ENCODE measurements around the gene RHEB.

Gene RHEB

GRCh38 chr7:151468217-151469018 is 51.3 kb downstream of the RHEB start:
- DNase-seq: no peak

- no peak for DNase-seq
Measured at GRCh38 chr7:151465169-151465568, 54.5 kb downstream of the RHEB start.

DNA sequence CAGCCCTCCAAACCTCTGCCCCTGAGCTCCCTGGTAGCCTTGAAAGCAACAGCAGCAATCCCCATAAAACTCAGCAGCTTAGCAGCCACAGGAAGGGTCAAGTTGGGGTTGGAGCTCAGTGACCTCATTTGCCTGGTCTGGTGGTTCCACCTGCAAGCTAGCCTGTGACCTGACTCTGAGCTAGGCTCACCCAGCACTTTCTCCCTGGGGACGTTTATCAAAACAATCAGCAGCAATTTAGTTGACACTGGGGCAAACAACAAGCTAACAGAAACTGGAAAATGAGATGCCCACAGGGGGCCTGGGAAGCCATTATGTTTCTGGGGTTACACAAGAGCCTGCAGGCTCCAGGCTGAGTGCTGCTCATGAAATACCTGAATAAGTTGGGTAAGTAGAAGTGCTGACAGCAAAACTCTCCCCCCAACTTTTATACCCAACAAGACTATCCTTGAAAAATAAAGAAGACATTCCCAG is 57.4 kb downstream of the RHEB start:
- DNase-seq: no peak

DNA sequence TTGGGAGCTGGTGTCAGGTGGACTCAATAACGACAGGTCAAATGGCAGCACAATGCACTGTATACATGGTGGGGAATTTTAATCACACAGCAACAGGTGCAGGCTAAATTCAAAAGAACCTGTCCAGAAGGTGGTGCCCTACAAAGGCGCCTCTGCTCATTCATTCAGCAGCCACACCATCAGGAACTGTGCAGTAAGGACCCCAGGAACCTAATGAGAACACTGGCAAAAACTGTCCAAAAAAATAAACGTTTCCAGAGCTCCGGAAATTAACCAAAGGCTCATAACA is 57.8 kb downstream of the RHEB start:
- no peak for DNase-seq

GRCh38 chr7:151461096-151461941 is 58.4 kb downstream of the RHEB start:
- no peak for DNase-seq

GRCh38 chr7:151460474-151460855 is 59.2 kb downstream of the RHEB start:
- no peak for DNase-seq

DNA sequence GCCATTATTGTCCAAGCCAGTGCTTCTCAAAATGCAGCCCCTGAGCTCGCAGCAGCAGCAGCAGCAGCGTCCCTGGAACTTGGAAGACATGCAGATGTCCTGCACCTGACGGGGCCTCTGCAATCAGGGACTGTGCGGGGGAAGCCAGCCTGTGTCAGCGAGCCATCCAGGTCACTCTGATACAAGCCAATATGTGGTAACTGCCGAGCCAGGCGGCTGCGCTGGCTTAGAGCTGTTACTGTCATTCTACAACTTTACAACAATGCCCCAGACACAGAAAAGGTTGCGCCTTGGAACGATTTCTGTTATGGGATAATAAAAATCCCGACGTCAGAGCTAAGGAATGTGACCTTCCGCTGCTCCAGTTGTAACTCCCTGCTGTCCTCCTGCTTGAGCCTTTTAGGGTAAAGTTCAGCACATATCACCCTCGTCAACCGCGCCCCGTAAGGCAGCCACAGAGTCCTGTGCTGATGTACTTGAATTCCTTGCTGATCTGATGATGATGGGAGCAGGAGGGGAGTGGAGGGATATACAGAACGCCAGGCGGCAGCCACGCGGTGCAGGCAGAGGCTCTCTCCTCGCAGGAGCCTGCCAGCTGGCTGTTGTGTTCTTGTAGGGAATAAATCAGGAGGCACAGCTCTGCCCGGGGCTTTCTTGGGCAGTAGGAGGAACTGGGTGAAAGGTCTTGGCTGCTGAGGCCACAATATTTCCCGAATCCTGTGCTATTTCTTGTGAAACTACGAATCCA is 59.8 kb downstream of the RHEB start:
- no peak for DNase-seq

DNA sequence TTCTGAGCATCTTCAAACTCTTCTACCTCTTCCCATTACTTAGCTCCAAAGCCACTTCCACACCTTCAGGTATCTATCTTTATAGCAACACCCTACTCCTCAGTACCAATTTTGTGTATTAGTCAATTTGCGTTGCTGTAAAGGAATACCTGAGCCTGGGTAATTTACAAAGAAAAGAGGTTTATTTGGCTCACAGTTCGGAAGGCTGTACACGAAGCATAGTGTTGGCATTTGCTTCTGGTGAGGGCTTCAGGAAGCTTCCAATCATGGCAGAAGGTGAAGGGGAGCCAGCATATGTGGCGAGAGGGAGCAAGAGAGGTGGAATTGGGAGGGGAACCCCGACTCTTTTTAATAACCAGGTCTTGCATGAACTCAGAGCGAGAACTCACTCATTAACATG is 62.2 kb downstream of the RHEB start:
- DNase-seq: no peak

DNA sequence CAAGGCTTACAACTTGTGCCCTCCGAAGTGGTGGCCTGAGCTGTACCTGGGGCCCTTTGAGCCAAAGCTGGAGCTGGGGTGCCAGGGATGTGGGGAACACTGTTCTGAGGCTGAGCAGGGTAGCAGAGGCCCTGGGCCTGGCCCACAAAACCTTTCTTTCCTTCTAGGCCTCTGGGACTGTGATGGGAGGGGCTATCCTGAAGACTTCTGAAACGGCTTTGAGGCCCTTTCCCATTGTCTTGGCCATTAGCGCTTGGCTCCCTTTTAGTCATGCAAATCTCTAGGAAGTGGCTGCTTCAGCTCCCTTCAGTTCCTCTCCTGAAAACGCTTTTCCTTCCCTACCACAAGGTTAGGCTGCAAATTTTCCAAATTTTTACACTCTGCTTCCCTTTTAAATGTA is 62.9 kb downstream of the RHEB start:
- DNase-seq: no peak

GRCh38 chr7:151456276-151456675 is 63.4 kb downstream of the RHEB start:
- DNase-seq: no peak

- no peak for DNase-seq
Measured at GRCh38 chr7:151455690-151456089, 64.0 kb downstream of the RHEB start.

GRCh38 chr7:151454932-151455530 is 64.7 kb downstream of the RHEB start:
- DNase-seq: no peak

- no peak for DNase-seq
Measured at GRCh38 chr7:151454305-151454704, 65.4 kb downstream of the RHEB start.

DNA sequence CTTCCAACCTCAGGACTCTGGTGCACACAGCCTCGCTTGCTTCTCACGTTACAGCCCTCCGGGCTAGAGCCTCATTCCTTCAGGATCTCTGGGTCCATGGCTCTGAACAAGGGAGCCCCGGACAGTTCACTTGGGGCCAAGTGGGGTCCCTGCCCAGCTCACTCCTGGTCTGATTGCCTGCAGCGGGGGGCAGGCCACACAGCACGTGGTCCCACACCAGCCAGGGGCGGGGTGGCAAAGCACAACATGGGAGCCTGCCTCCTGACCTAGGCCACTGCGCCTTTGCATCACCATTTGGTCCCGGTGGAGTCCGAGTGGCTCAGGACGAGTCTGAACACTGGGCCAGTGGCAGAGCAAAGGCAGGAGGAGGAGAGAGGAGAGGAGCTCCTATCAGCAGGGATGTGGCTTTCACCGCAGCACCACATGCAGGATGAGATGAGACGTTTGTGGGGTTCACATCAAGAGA is 66.3 kb downstream of the RHEB start:
- DNase-seq: no peak

DNA sequence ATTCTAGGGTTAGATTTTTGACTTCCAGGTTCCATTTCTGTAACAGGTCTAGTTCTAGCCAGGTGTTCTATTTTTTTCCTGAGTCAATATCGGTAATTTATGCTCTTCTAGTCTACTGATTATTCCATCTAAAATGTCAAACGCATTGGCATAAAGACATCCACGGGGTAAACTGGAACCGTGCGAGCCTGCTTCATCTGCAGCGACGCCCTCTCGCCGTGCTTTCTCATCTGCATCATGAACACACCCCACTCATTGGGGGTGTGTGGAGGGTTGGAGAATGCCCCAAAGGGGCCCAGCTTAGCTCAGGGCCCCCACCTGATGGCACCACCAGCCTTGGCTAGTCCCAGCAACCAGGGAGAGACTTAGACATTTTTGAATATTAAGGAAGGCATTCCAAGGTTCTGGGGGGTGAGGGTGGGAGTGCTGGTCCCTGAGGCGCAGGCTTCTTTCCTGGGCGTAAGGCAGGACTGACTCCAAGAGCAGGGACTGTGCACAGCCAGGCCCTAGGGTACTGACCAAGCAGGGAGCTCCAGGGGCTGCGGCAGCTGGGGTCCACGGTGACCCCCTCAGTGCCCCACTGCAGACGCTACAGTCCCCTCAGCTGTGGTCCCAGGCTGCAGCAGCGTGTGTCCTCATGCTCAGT is 66.9 kb downstream of the RHEB start:
- DNase-seq: no peak

GRCh38 chr7:151451626-151452571 is 67.8 kb downstream of the RHEB start:
- no peak for DNase-seq

GRCh38 chr7:151451156-151451555 is 68.5 kb downstream of the RHEB start:
- DNase-seq: no peak

DNA sequence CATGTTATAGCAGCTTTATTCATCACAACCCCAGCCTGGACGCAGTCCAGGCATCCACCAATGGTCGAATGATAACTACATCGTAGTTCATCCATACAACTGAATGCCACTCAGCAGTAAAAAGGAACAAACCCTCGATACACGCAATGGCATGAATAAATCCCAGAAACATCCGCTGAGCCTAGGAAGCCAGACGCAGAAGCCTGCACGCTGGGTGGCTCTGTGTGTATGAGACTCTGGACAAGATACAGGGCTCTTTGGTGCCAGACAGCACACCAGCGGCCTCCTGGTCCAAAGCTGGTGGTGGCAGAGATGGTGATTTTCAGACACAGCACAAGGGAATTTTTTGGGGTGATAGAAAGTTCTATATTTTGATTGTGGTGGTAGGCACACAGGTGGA is 69.7 kb downstream of the RHEB start:
- no peak for DNase-seq

DNA sequence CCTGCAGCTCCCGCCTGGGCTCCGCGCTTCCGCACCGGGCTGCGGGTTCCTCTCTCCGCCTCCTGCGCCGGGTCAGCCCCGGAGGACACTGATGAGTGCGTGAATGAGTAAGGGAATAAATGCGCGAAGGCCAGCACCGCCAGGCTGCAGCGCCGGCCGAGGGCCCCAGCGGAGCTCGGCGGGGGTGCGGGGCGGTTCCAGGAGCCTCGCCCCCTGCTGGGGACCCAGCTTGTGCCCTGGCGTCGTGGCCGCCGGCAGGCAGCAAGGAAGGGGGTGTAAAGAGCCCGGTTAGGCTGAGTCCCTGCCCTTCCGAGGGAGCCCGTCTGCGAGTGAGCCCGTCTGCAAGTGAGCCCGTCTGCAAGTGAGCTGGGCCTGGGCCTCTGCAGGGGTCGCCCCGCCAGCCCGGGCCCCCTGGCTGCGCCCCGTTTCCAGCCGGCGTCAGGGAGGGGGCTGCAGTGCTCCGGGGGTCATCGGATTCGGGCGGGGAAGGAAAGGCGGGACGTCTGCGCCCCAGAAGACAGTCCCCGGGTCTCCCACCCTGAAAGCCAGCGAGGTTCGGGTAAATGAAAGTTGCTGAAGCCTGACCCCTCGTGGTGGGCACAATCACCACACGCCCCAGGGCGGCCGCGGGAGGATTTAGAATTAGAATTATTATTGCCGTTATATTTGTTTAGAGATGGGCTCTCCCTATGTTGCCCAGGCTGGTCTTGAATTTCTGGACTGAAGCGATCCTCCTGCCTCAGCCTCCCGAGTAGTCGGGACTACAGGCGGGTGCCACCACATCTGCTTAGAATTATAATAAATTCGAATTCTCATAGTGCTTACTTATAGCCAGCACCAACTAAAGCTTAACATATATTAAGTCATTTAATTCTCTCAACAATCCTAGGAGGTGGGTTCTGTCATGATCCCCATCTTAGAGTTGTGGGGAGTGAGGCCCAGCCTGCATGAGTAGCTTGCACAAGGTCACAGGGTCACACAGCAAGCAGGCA is 71.1 kb downstream of the RHEB start:
- DNase-seq: peak; percentile 42 to 61 (median 53)

GRCh38 chr7:151447901-151448260 is 71.8 kb downstream of the RHEB start:
- DNase-seq: no peak
